ENCODE data around the gene CD93.

The CD93 gene

DNA sequence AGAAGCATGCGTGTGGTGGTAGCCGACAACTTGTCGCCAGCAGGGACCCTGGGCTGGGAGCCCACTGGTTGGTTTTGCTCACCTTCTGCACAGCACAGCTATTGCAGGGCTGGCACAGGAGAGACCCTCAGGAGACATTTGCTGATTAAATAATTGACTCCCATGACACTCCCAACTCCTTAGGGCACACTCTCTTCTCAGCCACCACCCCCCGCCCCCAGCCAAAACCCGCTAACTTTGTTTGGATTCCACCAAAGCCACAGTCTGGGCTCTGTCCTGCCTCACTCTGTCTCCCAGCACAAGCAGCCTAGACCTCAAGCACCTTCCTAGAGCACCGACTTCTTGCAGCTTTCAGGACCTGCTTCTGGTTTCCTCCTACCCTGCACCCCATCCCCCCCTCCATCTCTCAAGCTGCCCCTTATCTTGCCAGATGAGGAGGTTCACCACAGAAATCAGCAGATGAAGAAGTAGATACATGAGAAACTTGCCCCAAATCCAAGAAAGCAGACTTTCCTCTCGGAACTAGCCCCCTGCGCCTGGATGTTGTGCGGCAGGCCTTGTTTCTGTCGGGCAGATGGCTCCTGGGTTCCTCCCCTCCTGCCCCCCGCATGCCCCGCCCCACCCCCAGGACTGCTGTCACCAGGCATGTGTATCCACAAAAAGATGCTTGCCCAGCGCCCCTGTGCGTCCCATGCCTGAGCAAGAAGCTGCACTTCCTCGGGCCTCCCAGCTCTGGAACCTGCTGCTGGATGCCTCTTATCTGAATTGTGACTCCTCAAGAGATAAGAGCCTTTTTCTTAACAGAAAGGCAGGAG is 35.0 kb upstream of the CD93 start:
- DNase-seq (ENCODE audit: low read depth in 2 of 2) = no peak

DNA sequence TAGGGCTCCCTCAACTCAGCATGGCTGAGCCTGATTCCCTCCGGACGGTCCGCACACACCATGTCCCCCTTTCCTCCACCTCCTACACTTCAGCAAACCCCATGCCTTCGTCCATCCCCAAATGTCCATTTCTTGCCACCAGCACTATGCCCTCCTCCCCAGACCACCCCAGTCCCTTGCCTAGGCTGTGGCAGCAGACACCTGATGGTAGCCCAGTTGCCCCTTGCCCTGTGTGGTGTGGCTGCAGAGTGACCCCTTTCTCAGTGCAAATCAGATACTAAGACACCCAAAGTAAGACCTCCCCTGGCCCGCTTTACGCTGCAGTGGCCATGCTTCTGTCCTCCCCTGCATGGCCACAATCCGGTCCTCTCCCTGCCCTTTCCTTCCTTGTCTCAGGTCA is 34.1 kb upstream of the CD93 start:
- no peak for DNase-seq (ENCODE audit: low read depth in 2 of 2)

DNA sequence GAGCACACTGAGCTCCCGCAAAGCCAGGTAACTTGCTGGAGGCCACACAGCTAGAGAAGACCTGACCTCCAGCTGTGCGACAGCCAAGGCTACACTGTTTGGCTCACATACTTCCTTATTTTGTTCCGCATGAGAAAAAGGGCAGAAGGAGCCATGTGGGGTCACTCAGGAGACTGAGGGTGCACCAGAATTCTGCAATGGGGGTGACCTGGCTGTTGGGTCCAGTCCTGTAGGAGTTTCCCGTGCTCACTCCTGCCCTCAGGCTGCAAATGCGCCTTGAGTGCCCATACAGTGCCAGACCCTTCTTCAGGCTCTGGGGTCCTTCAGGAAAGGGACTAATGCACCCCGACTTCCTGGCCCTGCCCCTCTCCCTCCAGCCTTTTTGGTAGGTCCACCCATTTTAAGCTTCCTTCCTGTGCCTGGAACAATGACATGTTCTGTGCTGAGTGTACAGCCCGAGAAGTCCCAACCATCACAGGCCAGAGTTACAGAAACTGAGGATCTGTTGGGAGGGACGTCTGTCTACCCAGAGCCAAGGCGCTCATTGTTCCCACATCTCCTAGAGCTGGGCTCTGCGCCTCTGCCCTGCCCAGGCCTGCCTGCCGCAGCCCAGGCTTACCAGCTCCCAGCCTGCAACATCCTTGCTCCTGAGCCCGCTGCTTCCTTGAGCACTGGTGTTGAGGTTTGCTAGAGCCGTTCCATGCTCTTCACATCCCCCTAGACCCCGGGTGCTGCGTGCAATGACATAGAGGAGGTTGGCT is 33.5 kb upstream of the CD93 start:
- DNase-seq (ENCODE audit: low read depth in 2 of 2) = no peak

DNA sequence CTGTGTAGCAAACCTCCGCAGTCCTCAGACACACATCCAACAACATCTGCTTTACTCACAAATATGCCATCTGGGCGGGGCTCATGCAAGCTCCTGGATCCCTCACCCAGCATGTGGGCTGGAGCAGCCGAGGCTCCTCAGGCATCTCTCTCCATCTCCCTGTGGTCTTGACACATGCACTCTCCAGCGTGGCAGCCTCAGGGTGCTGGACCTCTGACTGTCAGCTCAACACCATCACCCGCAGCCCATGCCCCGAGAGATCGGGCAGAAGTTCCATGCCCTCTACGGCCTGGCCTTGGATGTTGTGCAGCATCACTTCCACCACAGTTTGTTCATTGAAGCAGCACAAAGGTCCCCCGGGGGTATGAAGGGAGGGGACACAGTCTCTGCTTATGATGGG is 32.6 kb upstream of the CD93 start:
- DNase-seq (ENCODE audit: low read depth in 2 of 2) = no peak

DNA sequence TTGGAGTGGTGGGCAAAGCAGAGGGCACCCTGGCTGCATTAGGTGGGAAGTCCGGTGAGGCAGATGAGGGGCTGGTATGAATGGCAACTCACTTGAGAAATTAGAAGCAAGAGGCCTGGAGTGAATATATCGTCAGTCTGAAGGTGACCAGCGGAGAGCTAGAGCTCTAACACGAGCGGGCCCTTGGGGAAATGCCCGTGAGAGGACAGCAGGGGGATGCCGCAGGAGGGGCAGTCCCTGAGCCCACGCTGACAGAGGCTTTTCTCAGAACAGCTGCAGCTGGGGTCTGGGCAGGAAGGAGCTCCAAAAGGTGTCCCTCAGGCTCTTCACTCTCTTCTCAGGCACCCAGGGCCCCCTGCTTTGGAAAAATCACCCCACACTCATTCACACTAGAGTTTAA is 32.0 kb upstream of the CD93 start:
- DNase-seq (ENCODE audit: low read depth in 2 of 2) = no peak

DNA sequence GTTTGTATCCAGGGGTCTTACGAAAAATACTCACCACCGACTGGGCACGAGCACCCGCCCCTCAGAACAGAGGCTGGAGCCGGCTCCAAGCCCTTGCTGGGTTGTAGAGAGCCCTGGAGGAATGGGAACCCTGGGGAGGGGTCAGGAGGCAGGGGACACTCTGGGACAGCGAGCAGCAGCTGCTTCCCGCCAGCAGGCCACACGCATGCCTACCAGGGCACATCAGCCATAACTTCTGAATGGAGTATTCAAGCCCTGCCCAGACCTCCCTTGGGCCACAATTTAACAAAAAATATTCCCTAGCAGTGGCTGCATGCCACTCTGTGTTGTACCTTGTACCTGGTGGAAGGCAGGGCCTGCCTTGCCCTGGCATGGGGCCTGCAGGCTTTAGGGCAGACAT is 31.6 kb upstream of the CD93 start:
- no peak for DNase-seq (ENCODE audit: low read depth in 2 of 2)

DNA sequence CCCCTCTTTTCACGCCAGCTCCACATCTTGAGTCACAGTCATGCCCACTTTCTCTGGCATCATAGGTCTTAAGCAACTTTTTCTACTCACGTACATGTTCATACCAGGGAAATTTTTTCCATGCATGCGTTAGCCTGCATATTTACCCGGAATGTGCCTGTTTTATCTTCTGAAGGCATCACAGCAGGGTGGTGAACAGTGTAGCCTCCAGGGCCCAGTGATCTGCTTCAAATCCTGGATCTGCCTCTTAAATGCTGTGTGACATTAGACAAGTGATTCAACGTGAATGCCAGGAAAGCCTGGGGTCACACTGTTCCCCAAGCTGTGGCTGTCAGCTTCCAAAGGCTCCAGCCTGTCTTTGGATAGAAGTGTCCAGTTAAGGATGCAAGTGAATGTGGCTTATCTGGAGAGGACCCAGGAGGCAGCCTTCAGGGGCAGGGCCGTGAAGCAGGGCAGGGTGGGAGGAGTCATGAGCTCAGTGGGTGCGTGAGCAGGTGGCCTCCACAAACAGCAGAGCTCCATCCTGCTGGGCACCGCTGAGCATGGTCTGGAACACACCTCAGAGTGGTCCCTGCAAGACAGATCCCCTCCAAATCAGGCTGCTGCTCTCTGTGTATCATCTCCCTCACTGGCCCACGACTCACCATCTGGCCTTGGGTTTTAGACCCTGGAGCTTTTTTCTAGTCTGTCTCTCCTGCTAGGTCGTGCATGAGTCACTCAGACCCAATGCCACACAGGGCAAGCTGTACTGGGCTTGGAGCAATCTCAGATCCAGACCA is 30.4 kb upstream of the CD93 start:
- DNase-seq (ENCODE audit: low read depth in 2 of 2) = no peak

DNA sequence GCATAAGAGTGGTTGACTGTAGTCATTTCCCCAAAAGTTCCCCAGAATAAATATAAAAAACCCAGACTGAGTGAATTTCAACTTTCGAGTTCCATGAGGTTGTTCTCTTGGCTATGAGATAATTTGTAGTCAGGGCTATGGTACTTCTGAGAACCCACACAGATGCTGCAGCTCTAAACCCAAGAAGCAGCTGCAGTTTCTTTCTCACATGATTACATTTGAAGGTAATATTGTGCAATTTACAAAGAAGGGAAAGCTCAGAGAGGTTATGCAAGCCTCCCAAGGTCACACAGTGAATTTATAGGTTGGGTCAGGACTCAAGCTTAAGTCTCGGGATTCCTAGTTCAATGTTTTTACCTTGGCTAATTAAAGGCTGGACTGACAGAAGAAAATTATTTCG is 29.7 kb upstream of the CD93 start:
- DNase-seq (ENCODE audit: low read depth in 2 of 2) = no peak

DNA sequence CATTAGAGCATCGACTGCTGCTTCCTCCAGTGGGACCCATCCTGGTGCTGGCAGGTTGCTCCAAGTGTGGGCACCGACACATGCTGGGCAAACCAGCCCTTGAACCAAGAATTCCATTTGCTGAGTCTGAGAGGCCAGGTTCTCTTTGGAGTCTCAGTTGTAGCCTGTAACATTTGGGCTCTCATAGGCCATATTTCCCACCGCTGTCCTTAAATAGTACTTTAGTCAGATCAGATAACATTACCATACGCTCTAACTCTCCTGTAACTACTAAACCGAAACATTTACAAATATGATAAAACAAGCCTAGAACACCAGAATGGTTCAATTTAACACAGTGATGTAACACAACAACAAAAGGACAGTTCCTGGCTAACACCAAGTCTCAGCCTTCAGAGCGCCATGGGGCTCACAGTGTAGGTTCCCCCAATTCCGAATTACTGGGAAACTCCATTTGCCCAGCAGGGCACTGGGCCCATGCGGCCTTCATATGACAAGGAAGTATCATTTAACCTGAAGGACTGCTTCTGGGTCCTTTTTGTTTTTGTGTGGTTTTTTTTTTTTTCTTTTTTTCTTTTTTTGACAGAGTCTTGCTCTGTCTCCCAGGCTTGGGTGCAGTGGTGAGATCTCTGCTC is 28.4 kb upstream of the CD93 start:
- no peak for DNase-seq (ENCODE audit: low read depth in 2 of 2)

DNA sequence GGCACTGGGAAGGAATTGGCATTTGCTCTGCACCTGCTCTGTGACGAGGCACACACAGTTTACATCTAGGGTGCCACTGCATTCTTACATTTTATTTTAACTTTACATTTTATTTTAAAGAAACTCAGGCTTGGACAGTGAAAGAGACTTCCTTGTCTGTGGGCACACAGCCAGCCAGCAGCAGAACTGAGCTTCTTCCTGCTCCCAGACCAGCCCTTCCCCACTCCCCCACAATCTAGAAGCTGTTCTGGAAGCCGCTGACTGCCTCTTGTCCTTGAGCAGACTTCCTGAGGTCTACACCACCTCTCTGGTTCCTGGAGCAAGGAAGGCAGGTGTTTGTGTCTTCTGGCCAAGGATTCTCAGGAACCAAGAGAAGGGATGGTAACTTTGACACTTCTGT is 27.9 kb upstream of the CD93 start:
- DNase-seq (ENCODE audit: low read depth in 2 of 2) = no peak

DNA sequence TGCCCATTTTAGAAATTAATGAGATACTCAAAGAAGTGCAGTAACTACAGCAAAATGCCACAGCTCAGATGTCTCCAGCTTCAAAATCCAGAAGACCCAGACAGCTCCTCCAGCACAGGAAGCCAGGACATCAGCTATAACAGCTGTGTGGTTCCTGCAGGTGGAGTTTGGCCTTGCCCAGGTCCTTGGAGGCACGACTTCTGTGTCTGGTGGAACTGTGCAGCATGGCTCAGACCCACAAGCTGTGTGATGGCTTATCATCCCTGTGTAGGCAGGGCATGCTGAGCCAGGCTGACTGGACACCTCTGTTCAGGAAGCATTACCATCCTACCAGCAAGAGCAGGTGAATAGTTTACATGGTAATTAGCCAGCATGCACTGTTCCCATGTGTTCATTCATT is 26.5 kb upstream of the CD93 start:
- no peak for DNase-seq (ENCODE audit: low read depth in 2 of 2)

DNA sequence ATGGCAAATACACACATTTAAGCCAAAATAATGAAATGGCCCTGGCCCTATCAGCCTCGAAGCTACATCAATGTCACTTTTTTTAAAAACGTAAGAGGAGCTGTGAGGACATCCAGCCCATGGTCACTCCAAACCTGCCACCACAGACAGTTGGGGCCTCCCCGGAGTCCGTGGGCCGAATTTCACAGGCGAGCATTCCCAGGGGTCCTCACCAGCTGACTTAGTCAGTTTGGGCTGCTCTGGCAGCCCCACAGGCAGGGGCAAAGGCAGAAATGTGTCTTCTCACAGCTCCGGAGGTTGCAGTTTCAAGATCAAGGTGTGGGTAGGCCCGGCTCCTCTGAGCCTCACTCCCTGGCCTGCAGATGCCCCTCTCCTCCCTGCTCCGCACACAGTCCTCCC is 25.8 kb upstream of the CD93 start:
- no peak for DNase-seq (ENCODE audit: low read depth in 2 of 2)

DNA sequence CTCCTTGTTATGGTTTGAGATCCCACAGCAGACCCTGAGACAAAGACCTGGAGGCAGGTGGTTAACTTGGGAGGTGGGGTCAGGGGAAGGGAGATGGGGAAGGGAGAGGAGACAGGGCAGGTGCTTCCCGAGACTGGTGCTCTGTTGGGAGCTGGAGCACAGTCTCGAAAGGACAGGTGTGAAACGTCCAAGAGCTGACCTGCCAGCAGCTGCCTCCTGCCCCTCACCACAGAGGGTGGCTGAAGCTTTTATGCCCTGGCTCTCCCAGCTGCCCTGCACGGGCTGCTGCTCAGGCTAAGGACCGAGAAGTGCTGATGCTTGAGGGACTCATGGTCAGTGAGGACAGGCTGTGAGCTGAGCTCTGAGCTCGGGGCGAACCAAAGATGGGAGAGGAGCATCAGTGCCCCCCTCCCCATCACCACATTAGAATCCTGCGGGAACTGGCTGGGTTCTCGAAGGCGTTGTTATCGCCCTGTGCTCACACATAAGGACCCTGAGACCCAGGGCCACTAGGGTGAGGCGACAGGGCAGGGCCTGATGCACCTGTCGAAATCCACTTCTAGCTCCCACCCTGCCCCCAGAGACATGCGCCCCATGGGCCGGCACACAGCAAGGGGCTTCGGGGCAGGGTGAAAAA is 25.3 kb upstream of the CD93 start:
- no peak for DNase-seq (ENCODE audit: low read depth in 2 of 2)

DNA sequence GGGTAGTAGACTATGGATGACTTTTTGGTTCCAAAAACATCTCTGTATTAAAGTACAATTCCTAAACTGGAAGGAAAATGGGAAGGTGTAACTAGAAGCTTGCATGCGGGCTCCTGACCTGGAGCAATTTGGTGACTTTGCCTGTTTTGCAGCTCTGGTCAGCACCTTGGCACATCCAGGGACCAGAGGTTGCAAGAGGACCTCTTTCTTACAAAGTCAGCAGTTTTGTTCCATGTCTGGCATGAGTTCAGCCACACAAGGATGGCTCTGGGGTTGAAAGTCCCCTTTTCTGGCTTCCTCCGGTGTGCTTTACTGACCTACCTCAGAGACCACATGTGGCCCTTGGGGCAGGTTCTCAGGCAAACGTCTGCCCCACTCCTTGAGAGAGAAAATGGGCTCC is 22.7 kb upstream of the CD93 start:
- no peak for DNase-seq (ENCODE audit: low read depth in 2 of 2)

DNA sequence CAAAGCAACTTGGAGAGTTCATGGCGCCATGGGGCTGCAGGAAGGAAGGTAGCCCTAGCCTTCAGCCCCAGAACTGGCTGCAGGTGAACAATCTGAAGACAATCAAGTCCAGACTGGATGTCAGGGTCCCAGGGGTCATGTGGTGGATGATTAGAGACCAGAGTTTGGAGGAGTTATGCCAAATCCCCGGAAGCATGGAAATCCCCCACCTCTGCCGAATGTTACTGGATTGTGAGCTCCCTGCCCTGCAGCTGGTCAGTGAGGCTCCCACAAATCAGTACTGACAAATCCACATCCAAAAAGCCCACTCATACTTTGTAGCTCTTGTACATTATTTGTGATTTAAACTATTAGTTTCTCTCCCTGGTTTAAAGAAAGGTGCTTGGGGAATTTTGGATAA is 21.3 kb upstream of the CD93 start:
- no peak for DNase-seq (ENCODE audit: low read depth in 2 of 2)

DNA sequence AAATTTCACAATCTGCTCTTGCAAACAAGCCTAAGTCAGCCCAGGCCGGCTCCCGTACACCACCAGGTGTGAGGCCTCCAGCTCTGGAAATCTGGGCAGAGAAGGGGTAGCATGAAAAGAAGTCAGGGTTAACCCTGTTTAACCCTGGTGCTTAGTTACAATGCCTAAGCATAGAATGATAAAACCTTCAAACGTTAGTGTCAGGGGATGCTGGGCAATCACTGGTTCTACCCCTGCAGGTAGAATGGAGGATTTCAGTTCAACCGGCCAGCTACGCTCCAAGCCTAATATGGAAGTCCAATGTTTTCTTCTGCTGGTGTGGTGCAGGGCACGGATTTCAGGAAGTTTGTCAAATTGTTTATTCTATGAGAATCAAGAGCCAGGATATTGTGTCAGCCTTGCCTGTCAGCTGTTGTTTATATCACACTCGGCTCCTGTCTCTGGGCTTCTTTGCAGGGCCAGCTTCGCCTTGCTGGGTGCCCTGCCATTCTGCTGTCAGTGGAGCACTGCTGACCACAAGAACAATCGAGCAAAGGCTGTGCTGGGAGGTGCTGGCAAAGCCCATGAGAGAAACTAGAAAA is 20.2 kb upstream of the CD93 start:
- no peak for DNase-seq (ENCODE audit: low read depth in 2 of 2)

DNA sequence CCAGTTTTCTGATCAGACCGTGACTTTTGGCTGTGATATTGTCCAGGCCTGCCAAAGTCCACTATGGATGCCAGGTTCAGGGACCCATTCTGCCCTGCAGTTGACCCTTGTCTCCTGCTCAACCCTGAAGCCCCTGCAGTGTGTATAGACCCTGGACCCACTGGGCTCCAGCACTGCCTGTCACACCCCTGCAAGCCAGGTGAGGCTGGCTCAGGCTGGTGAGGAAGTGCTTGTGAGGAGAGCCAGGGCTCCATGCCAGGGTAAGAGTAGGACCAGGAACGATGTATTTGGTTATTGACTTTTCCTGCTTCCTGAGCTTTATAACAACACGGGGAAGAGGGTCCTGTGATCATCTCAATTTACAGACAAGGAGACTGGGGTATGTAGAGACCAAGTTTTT is 19.1 kb upstream of the CD93 start:
- DNase-seq (ENCODE audit: low read depth in 2 of 2) = no peak

DNA sequence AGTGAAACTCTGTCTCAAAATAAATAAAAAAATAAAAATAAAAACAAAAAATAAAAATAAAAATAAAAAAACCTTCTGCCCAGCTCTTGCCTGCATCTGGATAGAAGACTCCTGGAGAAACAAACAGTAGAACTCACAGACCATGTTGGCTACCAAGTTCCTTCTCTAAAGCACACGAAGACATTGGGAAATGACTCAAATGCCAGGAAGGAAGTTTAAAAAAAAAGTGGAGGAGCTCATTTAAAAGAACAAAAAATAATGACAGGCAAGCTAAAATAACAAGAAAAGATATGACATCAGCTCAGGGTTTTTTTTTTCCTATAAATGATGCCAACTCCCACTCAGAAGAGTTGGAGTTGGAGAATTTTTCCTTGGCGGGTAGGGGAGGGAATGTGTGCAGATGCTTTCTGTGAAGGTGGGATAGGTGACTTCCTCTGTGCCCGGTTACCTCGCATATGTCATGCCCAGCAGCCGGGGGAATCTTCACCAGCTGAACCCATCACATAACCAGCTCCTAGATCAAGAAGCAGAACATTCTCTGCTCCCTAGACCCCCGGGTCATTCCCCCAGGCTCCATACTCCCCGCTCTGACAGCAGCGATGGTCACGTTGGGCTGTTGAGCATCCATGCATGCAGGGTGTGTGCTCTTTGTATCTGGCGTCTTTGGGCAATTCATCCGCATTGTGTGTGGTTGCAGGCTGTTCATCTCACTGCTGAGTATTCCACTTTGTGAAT is 17.3 kb upstream of the CD93 start:
- no peak for DNase-seq (ENCODE audit: low read depth in 2 of 2)

DNA sequence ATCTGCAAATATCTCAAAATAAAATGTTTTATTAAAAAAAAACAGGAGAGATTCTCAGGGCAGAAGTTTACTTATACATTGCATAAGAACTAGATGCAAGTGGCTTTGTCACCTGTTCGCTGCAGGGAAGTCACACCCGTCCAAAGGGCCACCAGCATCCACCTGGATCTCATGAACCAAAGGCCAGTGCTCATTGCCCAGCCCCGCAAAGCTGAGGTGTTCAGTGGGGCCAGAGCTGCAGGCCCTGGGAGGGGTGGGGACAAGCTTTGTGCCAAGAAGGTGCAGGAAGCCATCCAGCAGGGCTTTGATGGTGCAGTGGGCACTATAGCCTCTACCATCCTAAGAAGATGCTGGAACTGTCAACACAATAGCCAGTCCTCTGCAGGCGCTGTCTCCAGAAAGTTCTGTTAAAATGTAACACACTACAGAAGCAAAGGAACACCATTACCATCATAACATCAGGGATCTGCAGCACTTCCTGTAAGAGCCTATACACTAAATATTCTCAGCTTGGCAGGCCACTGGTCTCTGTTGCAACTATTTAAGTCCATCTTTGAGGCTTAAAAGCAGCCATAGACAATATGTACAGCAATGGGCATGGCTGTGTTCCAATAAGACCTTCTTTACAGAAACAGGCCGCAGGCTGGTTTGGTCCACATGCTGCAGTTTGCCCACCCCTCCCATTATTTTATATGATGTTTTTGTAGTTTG is 15.7 kb upstream of the CD93 start:
- DNase-seq (ENCODE audit: low read depth in 2 of 2) = no peak

DNA sequence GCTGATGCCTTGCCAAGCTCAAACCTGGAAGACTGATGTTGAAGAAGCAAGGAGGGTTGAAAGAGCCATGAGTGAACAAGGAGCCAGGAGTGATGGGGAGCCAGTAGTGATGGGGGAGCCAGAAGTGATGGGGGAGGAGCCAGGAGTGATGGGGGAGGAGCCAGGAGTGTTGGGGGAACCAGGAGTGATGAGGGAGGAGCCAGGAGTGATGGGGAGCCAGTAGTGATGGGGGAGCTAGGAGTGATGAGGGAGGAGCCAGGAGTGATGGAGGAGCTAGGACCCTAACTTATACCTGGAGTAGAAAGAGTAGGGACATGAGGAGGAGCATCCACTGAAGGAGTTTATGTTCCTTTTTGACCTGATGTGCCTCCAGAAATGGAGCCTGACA is 14.6 kb upstream of the CD93 start:
- no peak for DNase-seq (ENCODE audit: low read depth in 2 of 2)

Data from stimulated activated CD4-positive, alpha-beta T cell treated with anti-CD3 and anti-CD28 coated beads, Interleukin-1b, Interleukin-23, amount 100 ng/mL, for 4 hours (primary cell).